A549 (cell line): ENCODE results near the gene C4orf33.

Experiments
- CHD2 ChIP-seq: fragments of 150-350 bp; IDR thresholded peaks from 2 replicates; pipeline ENCODE4 v1.6.1; 2014; ENCODE audit warnings: low read length; ENCODE audit not compliant: partially characterized antibody
- HOXA7 ChIP-seq: fragments of 250-450 bp; sonication (Bioruptor Pico); IDR thresholded peaks from 2 replicates; pipeline ENCODE4 v1.5.0; 2020; ENCODE audit warnings: mild to moderate bottlenecking, moderate library complexity
- RAD21 ChIP-seq, 2 experiments: fragments of >200 bp in 1 of 2; sonication (Bioruptor Twin) in 1 of 2; formaldehyde crosslinking in 1 of 2; IDR thresholded peaks in 1 of 2; conservative IDR thresholded peaks in 1 of 2; 2 replicates in 1 of 2; 3 replicates in 1 of 2; pipeline ENCODE4 v1.6.1; 2012 to 2018; ENCODE audit warnings: inconsistent platforms in 1 of 2
- TF ChIP-seq, protein P1 (sequence below): fragments of >200 bp; sonication (Bioruptor Twin); formaldehyde crosslinking; IDR thresholded peaks from 3 replicates; pipeline ENCODE4 v1.5.1; 2016

GRCh38 chr4:129109965-129110824, 14.2 kb downstream of the C4orf33 start:
- TF ChIP-seq HOXA7 (CRISPR knock-in tag) (no peak), CHD2 (no peak), RAD21 (conservative IDR thresholded peaks at IDR 0.05 in 1 of 2, IDR thresholded peaks at IDR 0.05 in 1 of 2) (no peak)
- TF ChIP-seq, protein P1, sequence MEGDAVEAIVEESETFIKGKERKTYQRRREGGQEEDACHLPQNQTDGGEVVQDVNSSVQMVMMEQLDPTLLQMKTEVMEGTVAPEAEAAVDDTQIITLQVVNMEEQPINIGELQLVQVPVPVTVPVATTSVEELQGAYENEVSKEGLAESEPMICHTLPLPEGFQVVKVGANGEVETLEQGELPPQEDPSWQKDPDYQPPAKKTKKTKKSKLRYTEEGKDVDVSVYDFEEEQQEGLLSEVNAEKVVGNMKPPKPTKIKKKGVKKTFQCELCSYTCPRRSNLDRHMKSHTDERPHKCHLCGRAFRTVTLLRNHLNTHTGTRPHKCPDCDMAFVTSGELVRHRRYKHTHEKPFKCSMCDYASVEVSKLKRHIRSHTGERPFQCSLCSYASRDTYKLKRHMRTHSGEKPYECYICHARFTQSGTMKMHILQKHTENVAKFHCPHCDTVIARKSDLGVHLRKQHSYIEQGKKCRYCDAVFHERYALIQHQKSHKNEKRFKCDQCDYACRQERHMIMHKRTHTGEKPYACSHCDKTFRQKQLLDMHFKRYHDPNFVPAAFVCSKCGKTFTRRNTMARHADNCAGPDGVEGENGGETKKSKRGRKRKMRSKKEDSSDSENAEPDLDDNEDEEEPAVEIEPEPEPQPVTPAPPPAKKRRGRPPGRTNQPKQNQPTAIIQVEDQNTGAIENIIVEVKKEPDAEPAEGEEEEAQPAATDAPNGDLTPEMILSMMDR: no peak
